ENCODE measurements around the gene OPHN1.
"Not testable (repeated sequence)": the region's sequence is repeated elsewhere in the genome, so short reads cannot be mapped to it uniquely, and the experiment has no call there.

OPHN1 gene

DNA sequence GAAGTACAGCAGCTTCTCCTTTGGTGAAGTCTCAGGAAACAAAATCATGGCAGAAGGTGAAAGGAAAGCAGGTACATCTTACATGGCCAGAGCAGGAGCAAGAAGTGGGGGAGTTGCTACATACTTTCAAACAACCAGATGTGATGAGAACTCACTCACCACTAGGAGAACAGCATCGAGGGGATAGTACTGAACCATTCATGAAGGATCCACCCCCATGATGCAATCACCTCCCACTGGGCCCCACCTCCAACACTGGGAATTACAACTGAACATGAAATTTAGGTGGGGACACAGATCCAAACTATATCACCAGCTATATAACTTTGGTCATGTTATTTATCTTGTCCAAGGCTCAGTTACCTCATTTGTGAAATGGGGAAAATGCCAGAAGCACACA, 159.4 kb downstream of the OPHN1 start:
- Histone ChIP-seq H4K20me1 (ENCODE audit: control insufficient read depth, insufficient read depth, low read depth, low read length) (no peaks in the 10 kb centered on the region), H3K4me1 (ENCODE audit: control insufficient read depth, low read length) (no peaks in the 10 kb centered on the region), H3K36me3 (ENCODE audit: control insufficient read depth, low read length) (no peaks in the 10 kb centered on the region), H3K79me2 (ENCODE audit: control insufficient read depth, low read length) (no peaks in the 10 kb centered on the region), H3K27me3 (ENCODE audit: control insufficient read depth, low read length) (no peaks in the 10 kb centered on the region), H3F3A (ENCODE audit: control insufficient read depth, insufficient read depth) (no peaks in the 10 kb centered on the region), H3K4me2 (ENCODE audit: low read length) (no peak overlapping the region), H3K9me2 (replicated peaks; ENCODE audit: control insufficient read depth, low read length) (no peaks in the 10 kb centered on the region), H3K9me3 (ENCODE audit: control insufficient read depth, insufficient read depth, low read length) (no peaks in the 10 kb centered on the region), H3K27ac (ENCODE audit: low read depth, low read length) (no peak overlapping the region), H3K4me3 (ENCODE audit: low read length) (no peak overlapping the region)
- TF ChIP-seq EZH2phosphoT487 (IDR thresholded peaks at IDR 0.05; ENCODE audit: borderline replicate concordance, low read length): no peak
- TF ChIP-seq, protein P1, sequence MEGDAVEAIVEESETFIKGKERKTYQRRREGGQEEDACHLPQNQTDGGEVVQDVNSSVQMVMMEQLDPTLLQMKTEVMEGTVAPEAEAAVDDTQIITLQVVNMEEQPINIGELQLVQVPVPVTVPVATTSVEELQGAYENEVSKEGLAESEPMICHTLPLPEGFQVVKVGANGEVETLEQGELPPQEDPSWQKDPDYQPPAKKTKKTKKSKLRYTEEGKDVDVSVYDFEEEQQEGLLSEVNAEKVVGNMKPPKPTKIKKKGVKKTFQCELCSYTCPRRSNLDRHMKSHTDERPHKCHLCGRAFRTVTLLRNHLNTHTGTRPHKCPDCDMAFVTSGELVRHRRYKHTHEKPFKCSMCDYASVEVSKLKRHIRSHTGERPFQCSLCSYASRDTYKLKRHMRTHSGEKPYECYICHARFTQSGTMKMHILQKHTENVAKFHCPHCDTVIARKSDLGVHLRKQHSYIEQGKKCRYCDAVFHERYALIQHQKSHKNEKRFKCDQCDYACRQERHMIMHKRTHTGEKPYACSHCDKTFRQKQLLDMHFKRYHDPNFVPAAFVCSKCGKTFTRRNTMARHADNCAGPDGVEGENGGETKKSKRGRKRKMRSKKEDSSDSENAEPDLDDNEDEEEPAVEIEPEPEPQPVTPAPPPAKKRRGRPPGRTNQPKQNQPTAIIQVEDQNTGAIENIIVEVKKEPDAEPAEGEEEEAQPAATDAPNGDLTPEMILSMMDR (IDR thresholded peaks at IDR 0.05; ENCODE audit: low read depth, low read length, poor library complexity, severe bottlenecking): no peak

DNA sequence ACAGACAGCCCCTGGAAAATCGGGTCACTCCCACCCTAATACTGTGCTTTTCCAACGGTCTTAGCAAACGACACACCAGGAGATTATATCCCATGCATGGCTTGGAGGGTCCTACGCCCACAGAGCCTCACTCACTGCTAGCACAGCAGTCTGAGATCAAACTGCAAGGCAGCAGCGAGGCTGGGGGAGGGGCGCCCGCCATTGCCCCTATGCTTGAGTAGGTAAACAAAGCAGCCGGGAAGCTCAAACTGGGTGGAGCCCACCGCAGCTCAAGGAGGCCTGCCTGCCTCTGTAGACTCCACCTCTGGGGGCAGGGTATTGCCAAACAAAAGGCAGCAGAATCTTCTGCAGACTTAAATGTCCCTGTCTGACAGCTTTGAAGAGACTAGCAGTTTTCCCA, 168.5 kb downstream of the OPHN1 start:
- H3K27me3 ChIP-seq (ENCODE audit: control insufficient read depth, low read length); H3K4me3 ChIP-seq (ENCODE audit: low read length); H3F3A ChIP-seq (ENCODE audit: control insufficient read depth, insufficient read depth); H3K27ac ChIP-seq (ENCODE audit: low read depth, low read length); H3K4me1 ChIP-seq (ENCODE audit: control insufficient read depth, low read length); H3K79me2 ChIP-seq (ENCODE audit: control insufficient read depth, low read length); H3K9me3 ChIP-seq (ENCODE audit: control insufficient read depth, insufficient read depth, low read length); H3K9me2 ChIP-seq (replicated peaks; ENCODE audit: control insufficient read depth, low read length); H3K36me3 ChIP-seq (ENCODE audit: control insufficient read depth, low read length); H4K20me1 ChIP-seq (ENCODE audit: control insufficient read depth, insufficient read depth, low read depth, low read length); H3K4me2 ChIP-seq (ENCODE audit: low read length): not testable (repeated sequence)

DNA sequence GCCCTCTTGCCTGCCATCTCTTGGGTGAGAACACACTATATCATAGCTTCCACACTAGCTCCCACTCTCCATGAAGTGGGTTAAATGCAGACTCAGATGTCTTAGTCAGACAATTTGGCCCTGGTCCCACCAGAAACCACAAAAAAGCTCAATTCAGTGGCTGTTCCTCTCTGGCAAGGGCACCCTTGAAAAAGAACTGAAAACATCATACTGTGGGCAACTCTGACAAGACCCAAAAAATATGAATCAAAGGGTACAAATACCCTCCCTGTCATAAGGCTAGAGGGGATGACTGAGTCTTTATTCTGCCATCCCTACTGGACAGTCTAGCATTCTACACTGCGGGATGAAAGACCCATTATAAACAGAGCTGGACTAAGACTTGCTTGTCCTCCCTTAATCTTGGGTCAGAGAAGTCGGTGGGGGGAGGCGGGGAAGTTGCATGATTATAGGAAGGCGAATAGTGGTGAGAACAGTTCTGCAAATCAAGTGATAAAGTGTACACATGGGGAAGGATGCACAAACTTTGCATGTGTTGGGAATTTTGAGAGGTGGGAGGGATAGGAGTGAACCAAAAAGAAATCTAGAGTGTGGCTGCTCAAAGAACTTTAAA, 172.1 kb downstream of the OPHN1 start:
- Histone ChIP-seq H3K4me1 (ENCODE audit: control insufficient read depth, low read length) (no peaks in the 10 kb centered on the region), H3K4me2 (ENCODE audit: low read length) (no peak overlapping the region), H3K36me3 (ENCODE audit: control insufficient read depth, low read length) (no peaks in the 10 kb centered on the region), H3K9me3 (ENCODE audit: control insufficient read depth, insufficient read depth, low read length) (no peaks in the 10 kb centered on the region), H3F3A (ENCODE audit: control insufficient read depth, insufficient read depth) (no peaks in the 10 kb centered on the region), H3K27ac (ENCODE audit: low read depth, low read length) (no peak overlapping the region), H3K27me3 (ENCODE audit: control insufficient read depth, low read length) (no peaks in the 10 kb centered on the region), H4K20me1 (ENCODE audit: control insufficient read depth, insufficient read depth, low read depth, low read length) (no peaks in the 10 kb centered on the region), H3K79me2 (ENCODE audit: control insufficient read depth, low read length) (no peaks in the 10 kb centered on the region), H3K9me2 (replicated peaks; ENCODE audit: control insufficient read depth, low read length) (no peaks in the 10 kb centered on the region), H3K4me3 (ENCODE audit: low read length) (no peak overlapping the region)
- TF ChIP-seq, protein P1 (IDR thresholded peaks at IDR 0.05; ENCODE audit: low read depth, low read length, poor library complexity, severe bottlenecking): no peak
- no peak for TF ChIP-seq EZH2phosphoT487 (IDR thresholded peaks at IDR 0.05; ENCODE audit: borderline replicate concordance, low read length)

DNA sequence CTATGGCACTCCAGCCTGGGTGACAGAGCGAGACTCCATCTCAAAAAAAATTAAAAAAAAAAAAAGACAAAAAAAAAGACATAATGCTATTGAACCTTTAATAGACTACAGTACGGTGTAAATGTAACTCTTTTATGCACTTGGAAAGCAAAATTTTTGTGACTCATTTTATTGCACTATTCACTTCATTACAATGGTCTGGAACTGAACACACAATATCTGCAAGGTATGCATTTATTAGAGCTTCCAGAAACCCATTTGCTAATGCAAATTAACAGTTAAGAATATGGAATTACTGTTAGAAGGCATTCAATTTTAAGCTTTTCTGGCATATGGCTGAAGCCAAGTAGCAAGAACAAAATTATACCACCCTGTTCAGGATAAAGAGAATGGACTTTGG, 176.3 kb downstream of the OPHN1 start:
- Histone ChIP-seq H4K20me1 (ENCODE audit: control insufficient read depth, insufficient read depth, low read depth, low read length) (no peaks in the 10 kb centered on the region), H3K4me1 (ENCODE audit: control insufficient read depth, low read length) (no peaks in the 10 kb centered on the region), H3F3A (ENCODE audit: control insufficient read depth, insufficient read depth) (no peaks in the 10 kb centered on the region), H3K27me3 (ENCODE audit: control insufficient read depth, low read length) (no peaks in the 10 kb centered on the region), H3K79me2 (ENCODE audit: control insufficient read depth, low read length) (no peaks in the 10 kb centered on the region), H3K9me3 (ENCODE audit: control insufficient read depth, insufficient read depth, low read length) (no peaks in the 10 kb centered on the region), H3K36me3 (ENCODE audit: control insufficient read depth, low read length) (no peaks in the 10 kb centered on the region), H3K4me3 (ENCODE audit: low read length) (no peak overlapping the region), H3K27ac (ENCODE audit: low read depth, low read length) (no peak overlapping the region), H3K9me2 (replicated peaks; ENCODE audit: control insufficient read depth, low read length) (no peaks in the 10 kb centered on the region), H3K4me2 (ENCODE audit: low read length) (no peak overlapping the region)
- TF ChIP-seq, protein P1 (IDR thresholded peaks at IDR 0.05; ENCODE audit: low read depth, low read length, poor library complexity, severe bottlenecking): no peak
- no peak for TF ChIP-seq EZH2phosphoT487 (IDR thresholded peaks at IDR 0.05; ENCODE audit: borderline replicate concordance, low read length)

Measured in DOHH2 (cell line).